ENCODE results near the gene TMEM225B.

TMEM225B gene

GRCh38 chr7:99557940-99558305 lies 40.1 kb upstream of the TMEM225B start:
- no peak for DNase-seq (ENCODE audit: low read depth)
- no peak for TF ChIP-seq CTCF (IDR thresholded peaks at IDR 0.05; ENCODE audit: low read length, missing control alignments)
- peak overlapping the region; percentile 94 for H3K4me3 ChIP-seq (replicated peaks; ENCODE audit: low read depth, low read length)

GRCh38 chr7:99558306-99559174 lies 39.5 kb upstream of the TMEM225B start, which contains the start of gene ZNF655:
ZNF655 (plus strand) TSS chr7:99558642; CDS start chr7:99560560, 1,918 bp downstream.
- peak; percentile 82 for DNase-seq (ENCODE audit: low read depth)
- H3K4me3 ChIP-seq (replicated peaks; ENCODE audit: low read depth, low read length), result peak within 1 kb of the TSS; percentile 94
- no peak for TF ChIP-seq CTCF (IDR thresholded peaks at IDR 0.05; ENCODE audit: low read length, missing control alignments)

- peak; percentile 25 for DNase-seq (ENCODE audit: low read depth)
- no peak for TF ChIP-seq CTCF (IDR thresholded peaks at IDR 0.05; ENCODE audit: low read length, missing control alignments)
- peak overlapping the region; percentile 94 for H3K4me3 ChIP-seq (replicated peaks; ENCODE audit: low read depth, low read length)
These were observed 38.7 kb upstream of the TMEM225B start for GRCh38 chr7:99559175-99559915.

GRCh38 chr7:99560834-99561736 lies 37.0 kb upstream of the TMEM225B start:
- no peak overlapping the region for H3K4me3 ChIP-seq (replicated peaks; ENCODE audit: low read depth, low read length)
- no peak for DNase-seq (ENCODE audit: low read depth)
- TF ChIP-seq CTCF (IDR thresholded peaks at IDR 0.05; ENCODE audit: low read length, missing control alignments), result no peak

- no peak for DNase-seq (ENCODE audit: low read depth)
- no peak for TF ChIP-seq CTCF (IDR thresholded peaks at IDR 0.05; ENCODE audit: low read length, missing control alignments)
- H3K4me3 ChIP-seq (replicated peaks; ENCODE audit: low read depth, low read length), result no peak overlapping the region
These were observed 36.4 kb upstream of the TMEM225B start for GRCh38 chr7:99561737-99562051.

GRCh38 chr7:99562114-99562784 lies 35.8 kb upstream of the TMEM225B start:
- no peak for DNase-seq (ENCODE audit: low read depth)
- TF ChIP-seq CTCF (IDR thresholded peaks at IDR 0.05; ENCODE audit: low read length, missing control alignments), result no peak
- no peak overlapping the region for H3K4me3 ChIP-seq (replicated peaks; ENCODE audit: low read depth, low read length)
